Uterus (tissue), 4 donors: ENCODE measurements around the gene IL10RA. TPM values are rescaled to one million over a fixed set of nuclear protein-coding genes. Genes with fewer than 3 reads are reported as not detected.

ENCODE experiments used
- DNase-seq, 2 donors: peaks; one replicate each; pipeline ENCODE4 v3.0.0-alpha.2; 2019 to 2020
- H3K27ac ChIP-seq, 2 donors: fragments of 200-600 bp; sonication (generic); 1 replicate in 1 of 2; 2 replicates in 1 of 2; pipeline ENCODE4 v1.5.1; 2016 to 2018
- H3K27me3 ChIP-seq, 2 donors: fragments of 200-600 bp; sonication (generic); one replicate each; pipeline ENCODE4 v1.5.1; 2018 to 2019; ENCODE audit warnings: control low read depth in 1 of 2
- H3K36me3 ChIP-seq, 2 donors: fragments of 200-600 bp; sonication (generic); one replicate each; pipeline ENCODE4 v1.5.1; 2019; ENCODE audit warnings: control low read depth in 1 of 2
- H3K4me1 ChIP-seq, 2 donors: fragments of 200-600 bp; sonication (generic); one replicate each; pipeline ENCODE4 v1.5.1; 2018 to 2019; ENCODE audit warnings: control low read depth in 1 of 2
- H3K4me3 ChIP-seq, 2 donors: fragments of 200-600 bp; sonication (generic); 1 replicate in 1 of 2; 2 replicates in 1 of 2; pipeline ENCODE4 v1.5.1; 2018 to 2019; ENCODE audit warnings: mild to moderate bottlenecking in 1 of 2
- H3K9me3 ChIP-seq, 2 donors: fragments of 200-600 bp; sonication (generic); one replicate each; pipeline ENCODE4 v1.5.1; 2019; ENCODE audit warnings: control low read depth in 1 of 2
- CTCF ChIP-seq, 4 experiments: fragments of 200-600 bp in 2 of 4; fragments of 450-650 bp in 2 of 4; sonication (generic) in 2 of 4; IDR thresholded peaks; one replicate each; pipeline ENCODE4 v1.5.1; 2016 to 2019; ENCODE audit warnings: antibody characterized with exemption in 4 of 4, mild to moderate bottlenecking in 2 of 4, moderate library complexity in 1 of 4
- POLR2A ChIP-seq, 2 donors: fragments of 450-650 bp; IDR thresholded peaks; one replicate each; pipeline ENCODE4 v1.6.1; 2016; ENCODE audit warnings: antibody characterized with exemption in 2 of 2, mild to moderate bottlenecking in 1 of 2, moderate library complexity in 1 of 2
- intact Hi-C: fragments of 100-400 bp; cut with DNase I; formaldehyde crosslinking; loops from one replicate; pipeline ENCODE4 v1.15.1; 2023; ENCODE audit warnings: low total_unique reads
- total RNA-seq, 4 donors: library from RNA; depleted of rRNA in 3 of 4; stranded (reverse); fragments of >200 nt in 3 of 4; gene quantifications; one replicate each; pipeline versions ENCODE4 v1.1.0 to v1.2.4, GENCODE V29; 2014 to 2023
- donor health status: DM: yes; HTN: yes; CAD: no.

Gene IL10RA
- total RNA-seq, 4 donors from 2014 or later: 6.8 to 45.9 (median 11.1) TPM

GRCh38 chr11:117962826-117963225 lies 23.4 kb upstream of the IL10RA start:
- DNase-seq: no peak
- intact Hi-C loops: no loop called here
- Histone ChIP-seq H3K36me3 (no peaks in the 10 kb centered on the region), H3K27ac (no peak overlapping the region), H3K9me3 (no peaks in the 10 kb centered on the region), H3K27me3 (no peaks in the 10 kb centered on the region), H3K4me1 (no peaks in the 10 kb centered on the region), H3K4me3 (no peak overlapping the region)
- no peak for TF ChIP-seq POLR2A (IDR thresholded peaks at IDR 0.05)
- no peak for TF ChIP-seq CTCF (IDR thresholded peaks at IDR 0.05)

- no peaks in the 10 kb centered on the region for H3K9me3 ChIP-seq
- TF ChIP-seq POLR2A (IDR thresholded peaks at IDR 0.05) (no peak), CTCF (IDR thresholded peaks at IDR 0.05) (no peak)
- no peaks in the 10 kb centered on the region for H3K4me1 ChIP-seq
- no peak overlapping the region for H3K27ac ChIP-seq
- H3K4me3 ChIP-seq: no peak overlapping the region
- DNase-seq: no peak
- intact Hi-C loops: no loop called here
- H3K27me3 ChIP-seq: no peaks in the 10 kb centered on the region
- no peaks in the 10 kb centered on the region for H3K36me3 ChIP-seq
These were observed 19.3 kb upstream of the IL10RA start for GRCh38 chr11:117966908-117967307.

GRCh38 chr11:117969160-117969991 lies 16.8 kb upstream of the IL10RA start:
- H3K27ac ChIP-seq: no peak overlapping the region
- TF ChIP-seq CTCF (IDR thresholded peaks at IDR 0.05) (no peak), POLR2A (IDR thresholded peaks at IDR 0.05) (no peak)
- H3K27me3 ChIP-seq: no peaks in the 10 kb centered on the region
- no peak overlapping the region for H3K4me3 ChIP-seq
- intact Hi-C loops: no loop called here
- H3K36me3 ChIP-seq: no peaks in the 10 kb centered on the region
- no peaks in the 10 kb centered on the region for H3K4me1 ChIP-seq
- H3K9me3 ChIP-seq: no peaks in the 10 kb centered on the region
- DNase-seq: no peak

GRCh38 chr11:117970400-117971024 lies 15.7 kb upstream of the IL10RA start:
- H3K27ac ChIP-seq: no peak overlapping the region
- no peak for DNase-seq
- no peaks in the 10 kb centered on the region for H3K9me3 ChIP-seq
- no peaks in the 10 kb centered on the region for H3K27me3 ChIP-seq
- H3K4me1 ChIP-seq: no peaks in the 10 kb centered on the region
- H3K4me3 ChIP-seq: no peak overlapping the region
- intact Hi-C loops: no loop called here
- TF ChIP-seq CTCF (IDR thresholded peaks at IDR 0.05): no peak
- TF ChIP-seq POLR2A (IDR thresholded peaks at IDR 0.05): no peak
- no peaks in the 10 kb centered on the region for H3K36me3 ChIP-seq

- TF ChIP-seq POLR2A (IDR thresholded peaks at IDR 0.05) (no peak), CTCF (IDR thresholded peaks at IDR 0.05) (no peak)
- DNase-seq: no peak
- Histone ChIP-seq H3K9me3 (no peaks in the 10 kb centered on the region), H3K27ac (no peak overlapping the region), H3K36me3 (no peaks in the 10 kb centered on the region), H3K4me3 (no peak overlapping the region), H3K4me1 (no peaks in the 10 kb centered on the region), H3K27me3 (no peaks in the 10 kb centered on the region)
- intact Hi-C loops: no loop called here
These were observed 14.2 kb upstream of the IL10RA start for GRCh38 chr11:117972044-117972443.
